EH (cell line): ENCODE results near the gene DDA1.
A peak's percentile ranks its signal among the peaks of the same experiment; 100 is the strongest.
"Not testable (repeated sequence)": the region's sequence is repeated elsewhere in the genome, so short reads cannot be mapped to it uniquely, and the experiment has no call there.

Experiments
- DNase-seq: peaks from one replicate; pipeline ENCODE4 v3.0.0-alpha.2; 2015; ENCODE audit warnings: low read depth

The DDA1 gene

GRCh38 chr19:17347877-17348276 is 38.5 kb downstream of the DDA1 start:
- no peak for DNase-seq

- peak; percentile 75 for DNase-seq
Observed at GRCh38 chr19:17348700-17349099, 39.3 kb downstream of the DDA1 start.

GRCh38 chr19:17351815-17352435 is 42.6 kb downstream of the DDA1 start:
- DNase-seq = no peak

DNA sequence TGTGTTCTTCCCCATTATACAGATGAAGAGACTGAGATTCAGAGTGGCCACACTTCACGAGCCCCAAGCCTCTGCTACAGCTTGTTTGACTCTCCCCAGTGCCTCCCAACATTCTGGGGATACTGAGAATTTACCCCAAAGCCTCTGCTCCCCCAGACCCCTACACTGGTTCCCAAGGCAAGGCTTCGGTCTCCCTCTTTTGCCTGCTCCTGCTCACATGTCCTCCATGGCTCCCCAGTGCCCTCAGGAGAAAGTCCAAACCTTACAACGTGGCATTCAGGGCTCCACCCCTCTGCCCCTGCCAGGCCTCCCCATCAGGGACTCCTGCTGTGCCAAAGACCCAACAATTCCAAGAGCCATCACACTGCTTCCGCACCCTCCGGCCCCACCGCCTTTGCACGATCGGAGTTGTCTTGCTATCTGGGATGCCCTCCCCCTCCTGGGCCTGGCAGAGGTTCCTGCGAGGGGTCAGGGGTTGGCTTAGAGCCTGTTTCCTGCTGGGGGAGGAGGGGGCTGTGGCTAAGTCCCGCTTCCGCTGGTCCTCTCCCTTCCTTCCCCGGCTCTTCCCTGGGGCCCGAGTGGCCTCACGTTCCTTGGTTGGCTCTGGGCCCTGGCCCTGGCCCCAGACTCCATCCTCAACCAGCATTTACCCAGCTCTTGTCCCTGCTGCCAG is 43.4 kb downstream of the DDA1 start:
- DNase-seq = peak; percentile 11

DNA sequence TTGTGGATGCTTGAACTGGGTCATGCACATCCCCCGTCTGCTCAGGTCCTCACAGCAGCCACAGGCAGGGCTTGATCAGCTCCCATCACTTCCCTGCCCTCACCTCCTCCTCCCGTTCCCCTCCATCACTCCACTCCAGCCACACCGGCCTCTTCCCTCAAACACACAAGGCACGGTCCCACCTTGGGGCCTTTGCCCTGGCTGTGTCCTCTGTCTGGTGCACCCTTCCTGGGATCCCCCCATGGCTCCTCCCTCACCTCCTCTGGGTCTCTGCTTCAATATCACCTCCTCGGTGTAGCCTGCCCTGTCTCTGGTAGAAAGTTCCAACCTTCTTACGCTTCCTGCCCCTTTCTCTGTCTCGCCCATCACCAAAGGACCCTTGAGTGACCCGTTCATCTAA is 44.0 kb downstream of the DDA1 start:
- DNase-seq = no peak

GRCh38 chr19:17357078-17357666 is 47.8 kb downstream of the DDA1 start:
- DNase-seq = no peak

- DNase-seq = no peak
Observed at GRCh38 chr19:17357724-17358123, 48.4 kb downstream of the DDA1 start.

- DNase-seq = peak; percentile 53
Observed at GRCh38 chr19:17358395-17358794, 49.0 kb downstream of the DDA1 start.

DNA sequence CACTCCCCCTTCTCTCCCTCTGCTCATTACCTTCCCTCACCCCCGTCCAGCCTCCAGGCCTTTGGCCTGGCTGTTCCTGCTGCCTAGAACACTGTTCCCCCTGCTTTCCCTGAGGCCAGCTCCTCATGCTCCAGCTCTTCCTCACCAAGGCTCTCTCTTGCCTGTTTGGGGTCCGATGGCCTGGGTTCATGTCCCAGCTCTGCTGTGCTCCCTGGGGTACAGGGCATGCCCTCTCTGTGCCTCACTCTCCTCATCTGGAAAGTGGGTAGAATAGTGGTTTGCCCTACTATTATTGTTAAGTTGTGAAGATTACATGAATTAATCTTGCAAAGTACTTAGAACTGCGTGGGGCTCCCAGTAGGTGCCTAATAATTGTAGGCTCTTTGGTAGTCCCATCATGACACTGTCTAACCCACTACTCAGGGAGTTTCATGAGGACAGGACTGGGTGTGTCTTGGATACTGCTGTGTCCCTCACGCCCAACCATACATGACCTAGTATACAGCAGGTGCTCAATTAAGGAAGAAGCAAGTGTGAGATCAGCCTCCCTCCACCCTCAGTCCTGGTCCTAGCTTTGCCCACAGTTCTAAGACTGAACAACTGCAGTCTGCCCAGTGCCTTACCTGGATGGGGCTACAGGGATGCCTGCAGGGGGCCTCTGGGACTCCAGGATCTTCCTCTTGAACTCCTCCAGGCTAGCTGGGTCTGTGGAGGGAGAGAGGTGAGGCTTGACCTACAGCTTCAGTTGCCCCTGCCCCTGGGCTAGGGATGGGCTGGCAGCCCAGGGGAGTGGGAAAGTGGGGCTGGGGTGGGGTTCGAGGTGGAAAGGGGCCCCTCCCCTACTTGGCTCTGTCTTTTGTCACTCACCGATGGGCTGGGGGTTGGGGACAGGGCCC is 50.8 kb downstream of the DDA1 start:
- no peak for DNase-seq

GRCh38 chr19:17363852-17364605 is 54.7 kb downstream of the DDA1 start:
- not testable (repeated sequence) for DNase-seq

DNA sequence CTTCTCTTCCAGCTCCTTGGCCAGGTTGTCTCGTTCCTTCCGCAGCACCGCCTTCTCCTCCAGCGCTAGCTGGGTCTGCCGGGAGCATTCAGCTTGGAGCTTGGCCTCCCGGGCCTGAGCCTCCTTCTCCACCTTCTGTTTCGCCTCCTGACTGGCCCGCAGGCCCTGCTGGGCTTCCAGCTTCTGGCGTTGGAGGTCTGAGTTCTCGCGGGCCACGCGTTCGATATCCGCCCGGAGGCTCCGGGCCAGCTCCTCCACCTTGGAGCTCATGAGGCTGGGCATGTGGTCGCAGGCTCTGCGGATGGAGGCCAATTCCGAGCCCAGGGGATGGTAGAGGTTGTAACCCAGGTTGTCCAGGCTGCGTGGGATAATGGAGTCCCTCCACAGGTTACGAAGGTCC is 56.0 kb downstream of the DDA1 start:
- no peak for DNase-seq

GRCh38 chr19:17370026-17370587 is 60.7 kb downstream of the DDA1 start:
- peak; percentile 37 for DNase-seq
